Measurements from ENCODE around the gene CFAP53.
"Not testable (repeated sequence)": the region's sequence is repeated elsewhere in the genome, so short reads cannot be mapped to it uniquely, and the experiment has no call there.

Gene CFAP53

GRCh38 chr18:50232419-50232818 is 33.9 kb downstream of the CFAP53 start:
- H3K36me3 ChIP-seq (ENCODE audit: control insufficient read depth in 1 of 2, insufficient read depth in 2 of 2, low read depth in 1 of 2, low read length in 2 of 2): no peaks in the 10 kb centered on the region
- no peak overlapping the region for H2AFZ ChIP-seq (ENCODE audit: low read depth, low read length)
- H3K27me3 ChIP-seq (ENCODE audit: control insufficient read depth in 1 of 2, insufficient read depth in 1 of 2, low read length in 2 of 2): peaks cover 14 to 18% of the 10 kb centered on the region in 2 experiments
- no peak overlapping the region for H3K14ac ChIP-seq (ENCODE audit: low read length in 2 of 2)
- no peak overlapping the region for H3K4me3 ChIP-seq (ENCODE audit: insufficient read depth in 1 of 2, low read depth in 1 of 2, low read length in 2 of 2)
- H4K91ac ChIP-seq (ENCODE audit: low read length): no peak overlapping the region
- H3K27ac ChIP-seq (ENCODE audit: low read length, poor library complexity, severe bottlenecking): no peak overlapping the region
- H2AK5ac ChIP-seq (ENCODE audit: low read length, severe bottlenecking): no peak overlapping the region
- no peak overlapping the region for H2BK5ac ChIP-seq (ENCODE audit: low read depth, low read length, poor library complexity, severe bottlenecking)
- H3K18ac ChIP-seq (ENCODE audit: low read depth in 1 of 2, low read length in 2 of 2): no peak overlapping the region
- no peak for DNase-seq
- 7% methylated on average over 2 of the region's 2 CpGs for WGBS
- no peak overlapping the region for H3K9ac ChIP-seq (ENCODE audit: low read length)
- H3K79me1 ChIP-seq (replicated peaks; ENCODE audit: low read length, poor library complexity, severe bottlenecking): no peaks in the 10 kb centered on the region
- no peak overlapping the region for H2BK15ac ChIP-seq (ENCODE audit: low read depth, poor library complexity, severe bottlenecking)
- no peaks in the 10 kb centered on the region for H3K9me3 ChIP-seq (ENCODE audit: control insufficient read depth, low read length)
- H4K8ac ChIP-seq (ENCODE audit: low read length): no peak overlapping the region
- H2BK120ac ChIP-seq (ENCODE audit: low read depth, low read length): no peak overlapping the region
- H3K4ac ChIP-seq (ENCODE audit: low read depth in 1 of 2, low read length in 2 of 2): no peak overlapping the region
- H3K4me1 ChIP-seq (ENCODE audit: control insufficient read depth, insufficient read depth, low read depth, low read length): no peaks in the 10 kb centered on the region
- H2BK12ac ChIP-seq (ENCODE audit: low read length in 2 of 2): no peak overlapping the region
- H3K23ac ChIP-seq (ENCODE audit: low read length in 2 of 2): no peak overlapping the region
- no peak overlapping the region for H3K4me2 ChIP-seq (ENCODE audit: low read length, poor library complexity, severe bottlenecking)

GRCh38 chr18:50231621-50232020 is 34.7 kb downstream of the CFAP53 start:
- H3K27me3 ChIP-seq (ENCODE audit: control insufficient read depth in 1 of 2, insufficient read depth in 1 of 2, low read length in 2 of 2): peaks cover 14 to 18% of the 10 kb centered on the region in 2 experiments
- H2BK120ac ChIP-seq (ENCODE audit: low read depth, low read length): no peak overlapping the region
- no peak overlapping the region for H4K8ac ChIP-seq (ENCODE audit: low read length)
- H3K9me3 ChIP-seq (ENCODE audit: control insufficient read depth, low read length): no peaks in the 10 kb centered on the region
- H3K18ac ChIP-seq (ENCODE audit: low read depth in 1 of 2, low read length in 2 of 2): no peak overlapping the region
- no peak overlapping the region for H2BK12ac ChIP-seq (ENCODE audit: low read length in 2 of 2)
- no peak overlapping the region for H3K4me2 ChIP-seq (ENCODE audit: low read length, poor library complexity, severe bottlenecking)
- no peaks in the 10 kb centered on the region for H3K36me3 ChIP-seq (ENCODE audit: control insufficient read depth in 1 of 2, insufficient read depth in 2 of 2, low read depth in 1 of 2, low read length in 2 of 2)
- H2AFZ ChIP-seq (ENCODE audit: low read depth, low read length): no peak overlapping the region
- H2BK5ac ChIP-seq (ENCODE audit: low read depth, low read length, poor library complexity, severe bottlenecking): no peak overlapping the region
- H3K79me1 ChIP-seq (replicated peaks; ENCODE audit: low read length, poor library complexity, severe bottlenecking): no peaks in the 10 kb centered on the region
- DNase-seq: no peak
- H3K4me3 ChIP-seq (ENCODE audit: insufficient read depth in 1 of 2, low read depth in 1 of 2, low read length in 2 of 2): no peak overlapping the region
- no peak overlapping the region for H3K9ac ChIP-seq (ENCODE audit: low read length)
- no peak overlapping the region for H2BK15ac ChIP-seq (ENCODE audit: low read depth, poor library complexity, severe bottlenecking)
- no peak overlapping the region for H4K91ac ChIP-seq (ENCODE audit: low read length)
- H2AK5ac ChIP-seq (ENCODE audit: low read length, severe bottlenecking): no peak overlapping the region
- H3K4ac ChIP-seq (ENCODE audit: low read depth in 1 of 2, low read length in 2 of 2): no peak overlapping the region
- no peak overlapping the region for H3K23ac ChIP-seq (ENCODE audit: low read length in 2 of 2)
- H3K27ac ChIP-seq (ENCODE audit: low read length, poor library complexity, severe bottlenecking): no peak overlapping the region
- WGBS: 42% methylated on average over 4 of the region's 4 CpGs
- H3K4me1 ChIP-seq (ENCODE audit: control insufficient read depth, insufficient read depth, low read depth, low read length): no peaks in the 10 kb centered on the region
- no peak overlapping the region for H3K14ac ChIP-seq (ENCODE audit: low read length in 2 of 2)

- H4K8ac ChIP-seq (ENCODE audit: low read length); H2BK5ac ChIP-seq (ENCODE audit: low read depth, low read length, poor library complexity, severe bottlenecking); H3K4me3 ChIP-seq (ENCODE audit: insufficient read depth in 1 of 2, low read depth in 1 of 2, low read length in 2 of 2); H3K14ac ChIP-seq (ENCODE audit: low read length in 2 of 2); H4K91ac ChIP-seq (ENCODE audit: low read length); H3K27ac ChIP-seq (ENCODE audit: low read length, poor library complexity, severe bottlenecking); H2AFZ ChIP-seq (ENCODE audit: low read depth, low read length); H3K18ac ChIP-seq (ENCODE audit: low read depth in 1 of 2, low read length in 2 of 2); H2BK15ac ChIP-seq (ENCODE audit: low read depth, poor library complexity, severe bottlenecking); H3K9ac ChIP-seq (ENCODE audit: low read length); H3K4ac ChIP-seq (ENCODE audit: low read depth in 1 of 2, low read length in 2 of 2); H2BK12ac ChIP-seq (ENCODE audit: low read length in 2 of 2); DNase-seq; H3K4me2 ChIP-seq (ENCODE audit: low read length, poor library complexity, severe bottlenecking); H3K36me3 ChIP-seq (ENCODE audit: control insufficient read depth in 1 of 2, insufficient read depth in 2 of 2, low read depth in 1 of 2, low read length in 2 of 2); H3K79me1 ChIP-seq (replicated peaks; ENCODE audit: low read length, poor library complexity, severe bottlenecking); H3K23ac ChIP-seq (ENCODE audit: low read length in 2 of 2); H2BK120ac ChIP-seq (ENCODE audit: low read depth, low read length); H3K4me1 ChIP-seq (ENCODE audit: control insufficient read depth, insufficient read depth, low read depth, low read length); H2AK5ac ChIP-seq (ENCODE audit: low read length, severe bottlenecking); H3K9me3 ChIP-seq (ENCODE audit: control insufficient read depth, low read length): not testable (repeated sequence)
- 80% methylated on average over 4 of the region's 4 CpGs for WGBS
- H3K27me3 ChIP-seq (ENCODE audit: control insufficient read depth in 1 of 2, insufficient read depth in 1 of 2, low read length in 2 of 2): peaks cover 18 to 19% of the 10 kb centered on the region in 2 experiments
These were observed 46.0 kb downstream of the CFAP53 start for GRCh38 chr18:50220249-50220648.

GRCh38 chr18:50218432-50219197 is 47.7 kb downstream of the CFAP53 start:
- 57% methylated on average over 7 of the region's 7 CpGs for WGBS

More at GRCh38 chr18:50218432-50219197, 47.7 kb downstream of the CFAP53 start:
- Histone ChIP-seq H2BK5ac (ENCODE audit: low read depth, low read length, poor library complexity, severe bottlenecking) (no peak overlapping the region), H3K27me3 (ENCODE audit: control insufficient read depth in 1 of 2, insufficient read depth in 1 of 2, low read length in 2 of 2) (peaks cover 22 to 27% of the 10 kb centered on the region in 2 experiments), H3K79me1 (replicated peaks; ENCODE audit: low read length, poor library complexity, severe bottlenecking) (no peaks in the 10 kb centered on the region), H3K9me3 (ENCODE audit: control insufficient read depth, low read length) (peaks cover 7% of the 10 kb centered on the region), H2AK5ac (ENCODE audit: low read length, severe bottlenecking) (no peak overlapping the region), H3K14ac (ENCODE audit: low read length in 2 of 2) (no peak overlapping the region), H3K4me2 (ENCODE audit: low read length, poor library complexity, severe bottlenecking) (no peak overlapping the region), H2BK12ac (ENCODE audit: low read length in 2 of 2) (no peak overlapping the region), H3K18ac (ENCODE audit: low read depth in 1 of 2, low read length in 2 of 2) (no peak overlapping the region), H3K27ac (ENCODE audit: low read length, poor library complexity, severe bottlenecking) (no peak overlapping the region), H3K36me3 (ENCODE audit: control insufficient read depth in 1 of 2, insufficient read depth in 2 of 2, low read depth in 1 of 2, low read length in 2 of 2) (no peaks in the 10 kb centered on the region), H3K9ac (ENCODE audit: low read length) (no peak overlapping the region), H4K8ac (ENCODE audit: low read length) (no peak overlapping the region), H3K4me3 (ENCODE audit: insufficient read depth in 1 of 2, low read depth in 1 of 2, low read length in 2 of 2) (no peak overlapping the region), H3K23ac (ENCODE audit: low read length in 2 of 2) (no peak overlapping the region), H3K4ac (ENCODE audit: low read depth in 1 of 2, low read length in 2 of 2) (no peak overlapping the region), H2BK15ac (ENCODE audit: low read depth, poor library complexity, severe bottlenecking) (no peak overlapping the region), H3K4me1 (ENCODE audit: control insufficient read depth, insufficient read depth, low read depth, low read length) (no peaks in the 10 kb centered on the region), H4K91ac (ENCODE audit: low read length) (no peak overlapping the region), H2AFZ (ENCODE audit: low read depth, low read length) (no peak overlapping the region), H2BK120ac (ENCODE audit: low read depth, low read length) (no peak overlapping the region)
- DNase-seq: no peak

Data from mesenchymal stem cell (in vitro differentiated cells and primary cell).